Endothelial cell of umbilical vein (primary cell): Measurements from ENCODE around the gene KDR.

ENCODE experiments used
- EZH2 ChIP-seq: IDR thresholded peaks from 2 replicates; pipeline ENCODE4 v1.6.1; 2012; ENCODE audit warnings: borderline replicate concordance, low read depth, mild to moderate bottlenecking, moderate library complexity, low read length, inconsistent platforms; ENCODE audit not compliant: severe bottlenecking
- GATA2 ChIP-seq: IDR thresholded peaks from 2 replicates; pipeline ENCODE4 v1.7.0; 2011; ENCODE audit warnings: low read depth, mild to moderate bottlenecking, moderate library complexity, mixed read lengths, low read length; ENCODE audit not compliant: insufficient read length, insufficient read depth
- JUN ChIP-seq: IDR thresholded peaks from 2 replicates; pipeline ENCODE4 v1.6.1; 2011; ENCODE audit warnings: borderline replicate concordance, low read depth; ENCODE audit not compliant: insufficient read length, insufficient read depth
- MAX ChIP-seq: IDR thresholded peaks from 2 replicates; pipeline ENCODE4 v1.6.1; 2011; ENCODE audit not compliant: insufficient read depth, insufficient read length
- POLR2AphosphoS5 ChIP-seq: IDR thresholded peaks from 2 replicates; pipeline ENCODE4 v1.6.1; 2012; ENCODE audit warnings: low read depth, mild to moderate bottlenecking, control low read depth, low read length, moderate library complexity; ENCODE audit not compliant: insufficient read depth
- TF ChIP-seq, protein P1 (sequence below), 2 donors: IDR thresholded peaks; 1 replicate in 1 of 2; 2 replicates in 1 of 2; pipeline ENCODE4 v1.5.1; 2011; ENCODE audit warnings: low read length in 2 of 2, mild to moderate bottlenecking in 2 of 2, moderate library complexity in 2 of 2, control low read depth in 1 of 2, inconsistent platforms in 1 of 2, low read depth in 1 of 2; ENCODE audit not compliant: insufficient read depth in 1 of 2; ENCODE audit errors: extremely low read depth in 1 of 2

- TF ChIP-seq, protein P1, sequence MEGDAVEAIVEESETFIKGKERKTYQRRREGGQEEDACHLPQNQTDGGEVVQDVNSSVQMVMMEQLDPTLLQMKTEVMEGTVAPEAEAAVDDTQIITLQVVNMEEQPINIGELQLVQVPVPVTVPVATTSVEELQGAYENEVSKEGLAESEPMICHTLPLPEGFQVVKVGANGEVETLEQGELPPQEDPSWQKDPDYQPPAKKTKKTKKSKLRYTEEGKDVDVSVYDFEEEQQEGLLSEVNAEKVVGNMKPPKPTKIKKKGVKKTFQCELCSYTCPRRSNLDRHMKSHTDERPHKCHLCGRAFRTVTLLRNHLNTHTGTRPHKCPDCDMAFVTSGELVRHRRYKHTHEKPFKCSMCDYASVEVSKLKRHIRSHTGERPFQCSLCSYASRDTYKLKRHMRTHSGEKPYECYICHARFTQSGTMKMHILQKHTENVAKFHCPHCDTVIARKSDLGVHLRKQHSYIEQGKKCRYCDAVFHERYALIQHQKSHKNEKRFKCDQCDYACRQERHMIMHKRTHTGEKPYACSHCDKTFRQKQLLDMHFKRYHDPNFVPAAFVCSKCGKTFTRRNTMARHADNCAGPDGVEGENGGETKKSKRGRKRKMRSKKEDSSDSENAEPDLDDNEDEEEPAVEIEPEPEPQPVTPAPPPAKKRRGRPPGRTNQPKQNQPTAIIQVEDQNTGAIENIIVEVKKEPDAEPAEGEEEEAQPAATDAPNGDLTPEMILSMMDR (IDR thresholded peaks at IDR 0.05; ENCODE audit: extremely low read depth in 1 of 2, insufficient read depth in 1 of 2, low read depth in 1 of 2, low read length in 2 of 2) = no peak
- TF ChIP-seq JUN = no peak
- no peak for TF ChIP-seq POLR2AphosphoS5
- no peak for TF ChIP-seq MAX
- no peak for TF ChIP-seq EZH2
- TF ChIP-seq GATA2 = no peak
Measured at GRCh38 chr4:55031158-55031557, 94.2 kb downstream of the KDR start.
